Activated CD4-positive, alpha-beta T cell treated with anti-CD3 and anti-CD28 coated beads, Interleukin-2, amount 10 ng/mL, durations not matched to agents 24 days and 14 days (primary cell): ENCODE measurements around the gene PDZK1IP1. TPM values are rescaled to one million over a fixed set of nuclear protein-coding genes. Genes with fewer than 3 reads are reported as not detected.

Experiments used
- DNase-seq: peaks from one replicate; pipeline ENCODE4 v3.0.0; 2022
- H3K27ac Mint-ChIP-seq: one replicate; pipeline ENCODE4 v1.8.0; 2022; ENCODE audit warnings: mild to moderate bottlenecking, mixed read lengths
- H3K27me3 Mint-ChIP-seq: one replicate; pipeline ENCODE4 v1.8.0; 2022; ENCODE audit warnings: mixed read lengths
- H3K36me3 Mint-ChIP-seq: one replicate; pipeline ENCODE4 v1.8.0; 2022; ENCODE audit warnings: low read depth, mild to moderate bottlenecking, mixed read lengths
- H3K4me1 Mint-ChIP-seq: one replicate; pipeline ENCODE4 v1.8.0; 2021; ENCODE audit warnings: mixed read lengths
- H3K4me3 Mint-ChIP-seq: one replicate; pipeline ENCODE4 v1.8.0; 2022; ENCODE audit warnings: mild to moderate bottlenecking, moderate library complexity, mixed read lengths
- H3K9me3 Mint-ChIP-seq: one replicate; pipeline ENCODE4 v1.8.0; 2021; ENCODE audit warnings: mixed read lengths
- intact Hi-C: fragments of 100-400 bp; cut with micrococcal nuclease; formaldehyde crosslinking; loops from one replicate; pipeline ENCODE4 v1.15.1; 2023
- total RNA-seq: library from RNA; stranded (reverse); gene quantifications from 2 replicates; pipeline ENCODE4 v1.2.3, GENCODE V29; 2022

PDZK1IP1 gene
- total RNA-seq, 1 donor from 2014 or later, result not detected

- no peak overlapping the region for H3K27ac Mint-ChIP-seq
- DNase-seq, result peak; percentile 49
- H3K4me3 Mint-ChIP-seq, result no peak overlapping the region
- intact Hi-C loops, result no loop called here
- no peaks in the 10 kb centered on the region for H3K36me3 Mint-ChIP-seq
- no peaks in the 10 kb centered on the region for H3K9me3 Mint-ChIP-seq
- H3K27me3 Mint-ChIP-seq, result peaks cover 9% of the 10 kb centered on the region
- H3K4me1 Mint-ChIP-seq, result no peaks in the 10 kb centered on the region
Observed at GRCh38 chr1:47184822-47185677, 4.8 kb downstream of the PDZK1IP1 start.

- H3K27me3 Mint-ChIP-seq, result peaks cover 11% of the 10 kb centered on the region
- no peak overlapping the region for H3K27ac Mint-ChIP-seq
- DNase-seq, result peak; percentile 50
- peaks cover 5% of the 10 kb centered on the region for H3K4me1 Mint-ChIP-seq
- no peaks in the 10 kb centered on the region for H3K9me3 Mint-ChIP-seq
- H3K36me3 Mint-ChIP-seq, result no peaks in the 10 kb centered on the region
- no peak overlapping the region for H3K4me3 Mint-ChIP-seq
- intact Hi-C loops, result no loop called here
Observed at GRCh38 chr1:47184090-47184821, 5.6 kb downstream of the PDZK1IP1 start.

GRCh38 chr1:47183308-47184089 is 6.3 kb downstream of the PDZK1IP1 start:
- DNase-seq, result no peak
- no peaks in the 10 kb centered on the region for H3K9me3 Mint-ChIP-seq
- H3K4me3 Mint-ChIP-seq, result no peak overlapping the region
- peaks cover 14% of the 10 kb centered on the region for H3K27me3 Mint-ChIP-seq
- H3K4me1 Mint-ChIP-seq, result peaks cover 8% of the 10 kb centered on the region
- no peak overlapping the region for H3K27ac Mint-ChIP-seq
- intact Hi-C loops, result no loop called here
- H3K36me3 Mint-ChIP-seq, result no peaks in the 10 kb centered on the region

DNA sequence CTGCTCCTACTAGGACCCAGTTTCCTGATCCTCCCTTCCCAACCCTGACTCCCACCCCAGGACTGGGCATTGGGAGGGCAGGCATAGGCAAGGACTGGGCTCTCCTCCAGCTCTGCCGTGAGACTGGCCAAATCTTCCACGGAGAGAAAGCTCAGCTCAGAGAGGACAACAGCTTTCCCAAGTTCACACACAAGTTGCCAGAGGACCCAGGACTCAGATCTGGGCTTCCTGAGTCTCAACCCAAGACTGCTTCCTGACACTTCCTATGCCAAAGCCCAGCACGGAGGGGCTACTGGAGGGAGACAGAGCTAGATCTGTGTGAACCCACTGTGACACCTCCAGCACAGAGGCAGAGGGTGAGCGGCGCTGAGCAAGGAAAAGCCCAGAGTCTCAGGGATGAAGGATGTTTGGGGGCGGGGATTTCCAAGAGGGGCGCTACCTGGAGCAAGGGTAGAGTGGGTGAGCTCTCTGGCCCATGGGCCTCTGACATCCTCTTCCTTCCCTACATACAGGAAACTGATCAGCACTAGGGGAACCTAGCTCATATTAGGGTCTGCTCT is 7.1 kb downstream of the PDZK1IP1 start:
- intact Hi-C loops, result no loop called here
- H3K4me3 Mint-ChIP-seq, result no peak overlapping the region
- peaks cover 8% of the 10 kb centered on the region for H3K4me1 Mint-ChIP-seq
- H3K9me3 Mint-ChIP-seq, result no peaks in the 10 kb centered on the region
- H3K27me3 Mint-ChIP-seq, result peaks cover 14% of the 10 kb centered on the region
- no peaks in the 10 kb centered on the region for H3K36me3 Mint-ChIP-seq
- no peak for DNase-seq
- H3K27ac Mint-ChIP-seq, result no peak overlapping the region

DNA sequence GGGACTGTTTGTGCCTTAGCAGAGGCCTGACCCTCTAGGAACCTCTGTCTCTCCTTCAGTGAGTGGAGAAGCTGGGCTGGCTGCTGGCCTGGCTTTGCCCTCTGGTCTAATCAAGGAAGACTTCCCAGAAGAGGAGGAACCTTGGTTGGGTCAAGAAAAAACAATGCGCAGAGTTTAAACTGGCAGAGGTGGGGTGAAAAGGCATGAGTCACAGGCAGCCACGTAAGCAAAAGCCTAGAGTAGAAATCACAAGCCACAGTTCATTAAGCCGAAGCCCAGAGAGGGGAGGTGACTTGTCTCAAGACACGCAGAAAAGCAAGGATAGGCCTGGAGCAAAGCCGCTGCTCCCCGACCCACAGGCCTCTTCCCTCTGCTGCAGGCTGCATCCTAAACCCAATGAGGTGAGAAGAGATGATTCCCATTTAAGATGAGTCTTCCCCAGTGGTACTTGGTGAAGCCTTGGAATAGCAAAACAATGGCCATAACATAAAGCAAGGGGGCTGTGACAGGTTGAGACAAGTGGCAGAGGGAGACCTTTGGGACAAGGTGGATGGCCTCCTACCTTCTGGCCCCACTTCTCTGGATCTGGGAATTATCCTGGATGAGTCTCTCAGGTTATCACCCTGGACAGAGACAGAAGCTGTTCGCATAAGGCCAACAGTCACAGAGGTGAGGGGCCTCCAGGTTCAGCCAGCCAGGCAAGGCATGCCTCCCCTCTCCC is 7.7 kb downstream of the PDZK1IP1 start:
- intact Hi-C loops, result no loop called here
- no peak overlapping the region for H3K27ac Mint-ChIP-seq
- H3K4me1 Mint-ChIP-seq, result peaks cover 8% of the 10 kb centered on the region
- peaks cover 14% of the 10 kb centered on the region for H3K27me3 Mint-ChIP-seq
- no peak overlapping the region for H3K4me3 Mint-ChIP-seq
- H3K9me3 Mint-ChIP-seq, result no peaks in the 10 kb centered on the region
- no peak for DNase-seq
- no peaks in the 10 kb centered on the region for H3K36me3 Mint-ChIP-seq

DNA sequence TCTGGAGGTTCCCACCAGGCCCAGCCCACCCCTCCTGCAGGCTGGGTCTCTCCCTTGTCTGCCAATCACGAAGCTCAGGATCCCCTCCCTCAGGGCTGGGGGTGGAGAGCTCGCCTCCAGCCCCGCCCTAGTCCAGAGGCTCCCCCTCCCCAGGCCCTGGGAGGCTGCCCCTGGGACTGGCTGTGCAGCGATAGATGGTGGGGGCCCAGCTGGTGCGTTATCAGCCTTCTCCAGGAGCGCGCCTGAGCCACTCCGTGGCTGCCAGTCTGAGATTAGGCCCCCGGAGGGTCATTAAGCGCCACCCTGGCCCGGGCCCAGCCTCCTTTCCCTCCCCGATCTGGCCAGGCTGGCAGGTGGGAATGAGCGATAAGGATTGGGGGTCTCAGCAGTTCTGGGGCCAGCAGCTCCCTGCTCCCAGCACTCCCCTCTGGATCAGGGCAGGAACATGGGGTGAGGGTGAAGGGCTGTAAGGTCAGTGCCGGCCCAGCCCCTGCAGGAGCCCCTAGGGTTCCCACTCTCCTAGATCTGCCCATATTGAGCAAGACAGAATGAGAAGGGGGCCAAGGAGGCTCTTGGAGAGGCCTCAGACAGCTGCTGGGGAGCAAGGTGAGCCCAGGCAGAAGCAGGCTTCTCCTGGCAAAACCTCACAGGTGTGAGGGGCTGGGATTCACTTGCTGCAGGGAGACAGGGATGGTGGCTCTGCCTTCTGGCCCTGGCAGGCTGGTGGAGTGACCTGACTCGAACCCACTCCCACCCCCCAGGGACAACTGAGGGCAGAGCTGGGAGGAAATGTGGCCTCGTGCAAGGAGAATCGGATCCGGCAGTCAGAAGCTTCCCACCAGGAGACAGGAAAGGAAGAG is 8.5 kb downstream of the PDZK1IP1 start:
- Mint-ChIP-seq H3K4me3 (no peak overlapping the region), H3K4me1 (peaks cover 8% of the 10 kb centered on the region), H3K27me3 (peaks cover 14% of the 10 kb centered on the region), H3K9me3 (no peaks in the 10 kb centered on the region), H3K27ac (no peak overlapping the region), H3K36me3 (no peaks in the 10 kb centered on the region)
- intact Hi-C loops, result no loop called here
- DNase-seq, result no peak

DNA sequence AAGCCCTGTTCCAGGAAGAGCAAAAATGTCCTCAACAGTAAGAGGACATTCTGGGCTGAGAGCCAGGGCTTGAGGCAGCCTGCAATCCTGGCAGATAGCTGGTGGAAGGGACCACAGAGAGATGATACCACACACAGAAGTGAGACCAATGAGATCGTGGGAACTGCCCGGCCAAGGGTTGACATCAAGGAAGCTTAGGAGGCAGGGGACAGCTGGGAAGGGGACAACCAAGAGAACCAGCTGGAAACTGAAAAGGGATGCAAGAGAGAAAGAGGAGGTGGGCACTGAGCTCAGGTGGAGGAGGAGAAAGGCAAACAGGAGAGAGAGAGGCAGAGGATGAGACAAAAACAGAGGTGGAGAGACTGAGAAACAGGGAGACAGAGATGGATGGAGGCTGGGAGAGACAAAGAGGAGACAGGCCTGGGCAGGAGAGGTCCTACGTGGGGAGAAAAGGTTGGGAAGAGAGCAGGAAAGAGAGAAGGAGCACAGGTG is 9.2 kb downstream of the PDZK1IP1 start:
- DNase-seq, result no peak
- peaks cover 17% of the 10 kb centered on the region for H3K27me3 Mint-ChIP-seq
- no peaks in the 10 kb centered on the region for H3K36me3 Mint-ChIP-seq

GRCh38 chr1:47179988-47180563 is 9.8 kb downstream of the PDZK1IP1 start:
- Mint-ChIP-seq H3K4me1 (peaks cover 11% of the 10 kb centered on the region), H3K27ac (no peak overlapping the region), H3K36me3 (no peaks in the 10 kb centered on the region), H3K9me3 (no peaks in the 10 kb centered on the region), H3K4me3 (peak overlapping the region; percentile 4), H3K27me3 (peaks cover 20% of the 10 kb centered on the region)
- intact Hi-C loops, result loop anchor here (5.0 to 10.0 kb wide), 2 partner anchors 55 to 303 kb away; partner anchors contain the start of gene TAL1
- no peak for DNase-seq

More for the DNA sequence above, 9.2 kb downstream of the PDZK1IP1 start:
- H3K27ac Mint-ChIP-seq, result peak overlapping the region; percentile 46
- H3K4me1 Mint-ChIP-seq, result peaks cover 8% of the 10 kb centered on the region
- no peaks in the 10 kb centered on the region for H3K9me3 Mint-ChIP-seq
- H3K4me3 Mint-ChIP-seq, result no peak overlapping the region
- intact Hi-C loops, result no loop called here

DNA sequence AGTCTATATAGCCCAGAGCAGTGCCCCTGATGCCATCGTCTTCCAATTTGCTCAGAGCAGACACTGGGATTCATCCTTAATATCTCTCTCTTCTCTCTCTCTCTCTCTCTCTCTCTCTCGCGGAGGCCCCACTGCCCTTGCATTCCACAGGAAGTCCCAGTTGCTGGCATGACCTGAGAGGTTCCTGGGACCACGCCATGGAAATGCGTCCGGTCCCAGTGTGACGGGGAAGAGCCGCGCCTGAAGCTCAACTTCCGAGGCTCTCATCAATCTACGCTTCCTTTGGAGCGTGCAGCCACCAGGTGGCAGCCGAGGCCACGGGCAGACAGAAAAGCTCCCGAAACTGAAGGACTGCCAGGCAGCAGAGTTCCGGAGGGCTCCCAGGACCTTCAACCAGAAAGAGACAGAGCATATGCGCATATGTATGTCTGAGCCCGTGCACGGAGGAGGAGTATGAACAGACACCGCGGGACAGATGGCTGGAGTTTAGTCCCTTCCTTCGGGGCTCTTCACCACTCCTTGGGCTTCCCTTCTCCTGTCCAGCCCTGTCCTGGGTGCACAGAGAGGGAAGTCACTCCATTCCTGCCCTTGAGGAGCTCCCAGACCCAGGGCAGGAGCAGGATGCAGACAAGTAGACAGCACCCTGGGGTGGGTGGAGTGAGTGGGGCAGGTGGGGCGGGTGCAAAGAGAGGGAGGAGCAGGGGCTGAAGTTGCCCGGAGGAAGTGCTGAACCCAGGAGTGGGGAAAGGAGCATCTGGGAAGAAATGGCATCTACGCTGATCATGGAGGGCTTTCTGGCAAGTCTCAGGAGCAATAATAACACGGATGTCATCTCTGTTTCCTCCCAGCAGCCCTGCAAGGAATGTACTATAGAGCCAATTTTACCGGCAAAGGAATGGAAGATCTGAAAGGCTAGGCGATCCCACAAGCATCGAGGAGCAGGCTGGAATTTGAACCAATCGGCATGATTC is 10.5 kb downstream of the PDZK1IP1 start:
- peaks cover 11% of the 10 kb centered on the region for H3K4me1 Mint-ChIP-seq
- no peaks in the 10 kb centered on the region for H3K9me3 Mint-ChIP-seq
- peak overlapping the region; percentile 85 for H3K4me3 Mint-ChIP-seq
- no peaks in the 10 kb centered on the region for H3K36me3 Mint-ChIP-seq
- peak overlapping the region; percentile 89 for H3K27ac Mint-ChIP-seq
- intact Hi-C loops, result loop anchor here (5.0 to 10.0 kb wide), 2 partner anchors 55 to 302 kb away; partner anchors contain the start of gene TAL1
- peak; percentile 95 for DNase-seq
- peaks cover 20% of the 10 kb centered on the region for H3K27me3 Mint-ChIP-seq

- H3K4me3 Mint-ChIP-seq, result peak overlapping the region; percentile 85
- H3K4me1 Mint-ChIP-seq, result peaks cover 11% of the 10 kb centered on the region
- intact Hi-C loops, result loop anchor here (5.0 to 10.0 kb wide), 2 partner anchors 56 to 301 kb away; partner anchors contain the start of gene TAL1
- no peak overlapping the region for H3K27ac Mint-ChIP-seq
- no peak for DNase-seq
- no peaks in the 10 kb centered on the region for H3K36me3 Mint-ChIP-seq
- H3K9me3 Mint-ChIP-seq, result no peaks in the 10 kb centered on the region
- H3K27me3 Mint-ChIP-seq, result peaks cover 22% of the 10 kb centered on the region
Observed at GRCh38 chr1:47178654-47179016, 11.2 kb downstream of the PDZK1IP1 start.

DNA sequence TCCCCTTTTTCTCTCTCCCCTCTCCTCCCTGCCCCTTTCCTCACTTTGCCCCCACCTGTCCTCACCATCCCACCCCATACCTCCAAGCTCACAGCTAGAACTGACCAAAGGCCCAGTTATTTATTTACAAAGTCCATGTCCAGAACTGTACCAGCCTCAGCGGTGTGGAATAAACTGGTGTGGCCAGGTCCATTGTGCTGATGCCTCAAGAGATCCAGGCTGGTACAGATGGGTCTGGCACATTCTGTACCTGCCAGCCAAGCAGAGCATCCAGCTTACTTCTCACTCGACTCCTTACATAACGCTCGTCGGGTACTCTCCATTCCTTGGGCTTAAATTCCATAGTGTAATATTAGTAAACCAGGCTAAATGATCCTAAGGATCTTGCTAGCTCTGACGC is 11.8 kb downstream of the PDZK1IP1 start:
- Mint-ChIP-seq H3K27ac (no peak overlapping the region), H3K4me3 (no peak overlapping the region), H3K9me3 (no peaks in the 10 kb centered on the region), H3K36me3 (no peaks in the 10 kb centered on the region), H3K27me3 (peaks cover 22% of the 10 kb centered on the region), H3K4me1 (peaks cover 11% of the 10 kb centered on the region)
- DNase-seq, result no peak
- intact Hi-C loops, result loop anchor here (5.0 to 10.0 kb wide), 2 partner anchors 57 to 301 kb away; partner anchors contain the start of gene TAL1
